Activated naive CD8-positive, alpha-beta T cell treated with anti-CD3 and anti-CD28 coated beads, Interleukin-2, amount 10 ng/mL, durations not matched to agents 7 days and 5 days (primary cell): ENCODE data around the gene AGPAT3. TPM values are rescaled to one million over a fixed set of nuclear protein-coding genes. Genes with fewer than 3 reads are reported as not detected.

Source experiments
- ATAC-seq: fragments of 150-1000 bp; cut with Tn5 transposase; one replicate; pipeline ENCODE4 v1.10.0; 2021; ENCODE audit warnings: low read depth, moderate library complexity
- POLR2A ChIA-PET: fragments of 350-600 bp; sonication (Branson Sonifier 250); formaldehyde crosslinking; loops from one replicate; lab custom pipeline; 2021; ENCODE audit warnings: antibody characterized with exemption; lab: Charles Lee
- DNase-seq: peaks from one replicate; pipeline ENCODE4 v3.0.0; 2021
- H3K27ac Mint-ChIP-seq: one replicate; pipeline ENCODE4 v1.8.0; 2022; ENCODE audit warnings: mild to moderate bottlenecking, mixed read lengths
- H3K27me3 Mint-ChIP-seq: one replicate; pipeline ENCODE4 v1.8.0; 2022; ENCODE audit warnings: mild to moderate bottlenecking, moderate library complexity, mixed read lengths
- H3K36me3 Mint-ChIP-seq: one replicate; pipeline ENCODE4 v1.8.0; 2021; ENCODE audit warnings: mild to moderate bottlenecking, mixed read lengths
- H3K4me1 Mint-ChIP-seq: one replicate; pipeline ENCODE4 v1.8.0; 2021; ENCODE audit warnings: mixed read lengths
- H3K4me3 Mint-ChIP-seq: one replicate; pipeline ENCODE4 v1.8.0; 2022; ENCODE audit warnings: mild to moderate bottlenecking, moderate library complexity, mixed read lengths
- H3K9me3 Mint-ChIP-seq: one replicate; pipeline ENCODE4 v1.8.0; 2021; ENCODE audit warnings: mixed read lengths
- total RNA-seq, 2 experiments: library from RNA; stranded (reverse); gene quantifications; one replicate each; pipeline ENCODE4 v1.2.3, GENCODE V29; 2021

The AGPAT3 gene
- total RNA-seq, 2 experiments from 2014 or later, result 75.4 to 76.3 TPM

GRCh38 chr21:43859747-43860214 is 5.2 kb upstream of the AGPAT3 start:
- Mint-ChIP-seq H3K4me1 (peaks cover 21% of the 10 kb centered on the region), H3K27me3 (no peaks in the 10 kb centered on the region), H3K9me3 (no peaks in the 10 kb centered on the region), H3K36me3 (no peaks in the 10 kb centered on the region), H3K27ac (peak overlapping the region; percentile 9), H3K4me3 (no peak overlapping the region)
- ATAC-seq (no peak), DNase-seq (no peak)
- POLR2A ChIA-PET, result no interaction called here

DNA sequence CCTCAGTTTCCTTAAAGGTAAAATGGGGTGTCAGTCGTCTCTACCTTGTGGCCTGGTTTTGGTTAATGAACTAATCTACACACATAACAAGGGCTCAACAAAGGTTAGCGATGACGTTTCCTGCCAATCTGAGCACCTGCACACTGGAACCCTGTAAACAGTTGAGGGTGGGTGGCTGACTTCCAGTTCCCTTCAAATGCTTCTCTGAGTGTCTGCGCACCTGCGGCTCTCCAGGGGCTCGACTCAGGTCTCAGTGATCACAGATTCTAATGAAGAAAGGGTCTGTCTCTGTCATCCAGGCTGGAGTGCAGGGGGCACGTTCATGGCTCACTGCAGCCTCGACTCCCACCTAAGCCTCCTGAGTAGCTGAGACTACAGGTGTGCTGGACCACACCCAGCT is 3.3 kb upstream of the AGPAT3 start:
- DNase-seq, result no peak
- Mint-ChIP-seq H3K27ac (no peak overlapping the region), H3K36me3 (no peaks in the 10 kb centered on the region), H3K27me3 (no peaks in the 10 kb centered on the region), H3K4me1 (peaks cover 11% of the 10 kb centered on the region), H3K4me3 (no peak overlapping the region), H3K9me3 (no peaks in the 10 kb centered on the region)
- no peak for ATAC-seq
- POLR2A ChIA-PET, result no interaction called here

DNA sequence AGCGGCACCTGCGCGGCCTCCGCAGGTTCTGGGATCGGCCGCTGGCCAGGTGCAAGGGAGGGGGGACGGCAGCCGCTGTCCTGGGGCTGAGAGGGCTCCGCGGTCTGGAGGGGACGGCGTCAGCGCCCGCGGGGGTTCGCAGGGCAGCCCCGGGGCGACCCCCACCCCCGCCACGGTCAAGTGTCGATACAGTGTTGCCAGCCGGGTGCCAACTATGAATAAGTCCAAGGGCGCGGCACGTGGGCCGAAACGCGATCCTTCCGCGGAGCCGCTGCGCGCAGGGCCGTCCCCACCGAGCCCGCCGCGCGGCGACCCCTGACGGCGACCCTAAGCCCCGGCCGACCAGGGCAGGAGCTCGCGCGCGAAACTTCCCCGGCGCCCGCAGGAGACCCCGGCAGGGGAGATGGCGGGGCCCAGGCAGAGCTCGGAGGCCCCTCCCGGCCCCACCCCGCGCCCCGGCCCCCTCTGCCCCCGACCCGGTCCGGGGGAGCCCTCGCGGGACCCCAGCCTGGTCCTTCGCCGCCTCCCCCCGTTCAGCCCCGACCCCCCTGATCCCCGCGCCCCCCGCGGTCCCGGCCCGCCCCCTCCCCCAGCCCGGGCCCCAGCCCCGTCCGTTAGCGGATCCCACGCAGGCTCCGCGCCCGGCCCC is 586 bp upstream of the AGPAT3 start:
- H3K27ac Mint-ChIP-seq, result no peak overlapping the region
- peaks cover 19% of the 10 kb centered on the region for H3K36me3 Mint-ChIP-seq
- DNase-seq, result peak; percentile 64
- H3K4me1 Mint-ChIP-seq, result peaks cover 37% of the 10 kb centered on the region
- H3K4me3 Mint-ChIP-seq, result peak overlapping the region; percentile 32
- ATAC-seq, result peak; percentile 17
- no peaks in the 10 kb centered on the region for H3K27me3 Mint-ChIP-seq
- POLR2A ChIA-PET, result interaction anchor here (1.0 to 1.6 kb wide), 2 partner anchors 9 to 22 kb away, joined by 3 to 8 read pairs; no protein-coding TSS in a partner anchor
- H3K9me3 Mint-ChIP-seq, result no peaks in the 10 kb centered on the region

- H3K4me1 Mint-ChIP-seq, result peaks cover 38% of the 10 kb centered on the region
- peak overlapping the region; percentile 84 for H3K27ac Mint-ChIP-seq
- ATAC-seq (peak; percentile 56), DNase-seq (peak; percentile 79)
- H3K9me3 Mint-ChIP-seq, result no peaks in the 10 kb centered on the region
- peaks cover 20% of the 10 kb centered on the region for H3K36me3 Mint-ChIP-seq
- POLR2A ChIA-PET, result interaction anchor here (0.7 to 1.3 kb wide), 3 partner anchors 13 to 224 kb away, joined by 3 to 7 read pairs (median 3); no protein-coding TSS in a partner anchor
- no peaks in the 10 kb centered on the region for H3K27me3 Mint-ChIP-seq
- peak overlapping the region; percentile 87 for H3K4me3 Mint-ChIP-seq
Observed at GRCh38 chr21:43865540-43866259, 677 bp downstream of the AGPAT3 start.

DNA sequence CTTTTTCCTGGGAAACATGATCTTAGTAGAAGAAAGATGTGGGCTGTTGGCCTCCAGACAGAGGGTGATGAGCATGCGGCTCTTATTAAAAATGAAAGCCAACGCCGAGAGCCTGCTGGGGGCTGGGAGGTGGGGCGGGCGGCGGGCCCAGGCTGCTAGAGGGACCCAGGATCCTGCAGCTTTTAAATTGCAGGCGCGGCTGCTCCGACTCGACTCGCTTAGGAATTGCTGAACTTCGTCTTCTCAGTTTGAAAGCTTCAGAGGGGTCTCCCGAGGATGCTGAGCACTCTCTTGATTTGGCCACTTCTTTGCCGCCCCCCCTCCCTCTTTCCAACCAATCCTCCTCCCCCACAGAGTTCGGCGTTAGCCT is 1.2 kb downstream of the AGPAT3 start:
- Mint-ChIP-seq H3K36me3 (peaks cover 25% of the 10 kb centered on the region), H3K4me3 (peak overlapping the region; percentile 87), H3K9me3 (no peaks in the 10 kb centered on the region), H3K27me3 (no peaks in the 10 kb centered on the region), H3K4me1 (peaks cover 41% of the 10 kb centered on the region), H3K27ac (peak overlapping the region; percentile 84)
- ATAC-seq (no peak), DNase-seq (peak; percentile 52)
- POLR2A ChIA-PET, result interaction anchor here (0.7 to 1.3 kb wide), 4 partner anchors 14 to 223 kb away, joined by 3 to 7 read pairs (median 3); no protein-coding TSS in a partner anchor

- Mint-ChIP-seq H3K27me3 (no peaks in the 10 kb centered on the region), H3K4me3 (peak overlapping the region; percentile 87), H3K9me3 (no peaks in the 10 kb centered on the region), H3K36me3 (peaks cover 28% of the 10 kb centered on the region), H3K4me1 (peaks cover 42% of the 10 kb centered on the region), H3K27ac (peak overlapping the region; percentile 84)
- ATAC-seq (peak; percentile 30), DNase-seq (peak; percentile 49)
- POLR2A ChIA-PET, result interaction anchor here (0.6 to 1.3 kb wide), 4 partner anchors 14 to 38 kb away, joined by 3 to 7 read pairs (median 4); no protein-coding TSS in a partner anchor
Observed at GRCh38 chr21:43866659-43867331, 1.8 kb downstream of the AGPAT3 start.

DNA sequence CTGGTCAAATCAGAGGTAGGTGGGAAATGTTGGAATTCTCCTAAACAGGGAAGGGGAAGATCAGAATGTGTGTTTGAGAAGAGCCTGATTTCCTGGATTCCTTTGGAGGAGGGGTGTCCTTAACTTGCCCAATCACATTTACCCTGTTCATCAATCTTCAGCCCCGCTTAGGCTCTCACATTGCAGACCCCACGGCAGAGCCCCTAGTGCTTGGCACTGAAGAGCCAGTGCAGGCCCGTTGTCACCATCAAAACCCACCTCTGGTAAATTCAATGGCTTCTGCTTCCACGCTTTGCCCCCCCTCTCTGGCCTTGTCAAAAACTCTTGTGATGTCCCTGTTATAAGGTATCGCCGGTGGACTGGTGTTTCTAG is 2.3 kb downstream of the AGPAT3 start:
- Mint-ChIP-seq H3K4me3 (peak overlapping the region; percentile 87), H3K9me3 (no peaks in the 10 kb centered on the region), H3K36me3 (peaks cover 31% of the 10 kb centered on the region), H3K4me1 (peaks cover 41% of the 10 kb centered on the region), H3K27me3 (no peaks in the 10 kb centered on the region), H3K27ac (peak overlapping the region; percentile 17)
- POLR2A ChIA-PET, result interaction anchor here (0.6 kb wide), 1 partner anchor 25 kb away, joined by 4 read pairs; no protein-coding TSS in a partner anchor
- DNase-seq (no peak), ATAC-seq (no peak)

- POLR2A ChIA-PET, result no interaction called here
- H3K4me1 Mint-ChIP-seq, result peaks cover 45% of the 10 kb centered on the region
- H3K4me3 Mint-ChIP-seq, result peak overlapping the region; percentile 87
- ATAC-seq (no peak), DNase-seq (no peak)
- H3K27me3 Mint-ChIP-seq, result no peaks in the 10 kb centered on the region
- H3K9me3 Mint-ChIP-seq, result no peaks in the 10 kb centered on the region
- H3K36me3 Mint-ChIP-seq, result peaks cover 37% of the 10 kb centered on the region
- peak overlapping the region; percentile 17 for H3K27ac Mint-ChIP-seq
Observed at GRCh38 chr21:43867948-43868347, 2.9 kb downstream of the AGPAT3 start.

DNA sequence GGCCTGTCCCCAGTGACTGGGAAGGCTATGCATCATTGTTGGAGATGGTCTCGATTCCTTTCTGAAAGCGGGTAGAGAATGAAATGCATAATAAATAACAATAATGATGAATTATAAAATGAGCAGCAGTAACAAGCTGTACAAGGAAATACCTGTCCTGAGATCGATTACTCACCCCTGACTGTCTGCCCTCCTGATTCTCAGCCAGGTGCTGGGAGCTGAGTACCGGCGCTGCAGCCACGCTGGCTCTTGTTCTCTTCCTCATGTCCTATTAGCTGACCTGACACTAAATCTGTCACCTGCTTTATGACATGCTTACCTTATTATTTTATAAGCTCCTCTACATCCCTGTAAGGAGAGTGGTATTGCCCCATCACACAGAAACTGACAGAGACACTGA is 3.4 kb downstream of the AGPAT3 start:
- DNase-seq, result no peak
- Mint-ChIP-seq H3K4me1 (peaks cover 44% of the 10 kb centered on the region), H3K4me3 (no peak overlapping the region), H3K36me3 (peaks cover 41% of the 10 kb centered on the region), H3K27me3 (no peaks in the 10 kb centered on the region), H3K27ac (no peak overlapping the region), H3K9me3 (no peaks in the 10 kb centered on the region)
- no peak for ATAC-seq
- POLR2A ChIA-PET, result no interaction called here

GRCh38 chr21:43869486-43870325 is 4.7 kb downstream of the AGPAT3 start:
- POLR2A ChIA-PET, result interaction anchor here (1.0 kb wide), 1 partner anchor 12 kb away, joined by 4 read pairs; no protein-coding TSS in a partner anchor
- peaks cover 52% of the 10 kb centered on the region for H3K36me3 Mint-ChIP-seq
- H3K4me1 Mint-ChIP-seq, result peaks cover 47% of the 10 kb centered on the region
- no peaks in the 10 kb centered on the region for H3K9me3 Mint-ChIP-seq
- ATAC-seq, result no peak
- H3K27ac Mint-ChIP-seq, result no peak overlapping the region
- H3K4me3 Mint-ChIP-seq, result no peak overlapping the region
- no peak for DNase-seq
- H3K27me3 Mint-ChIP-seq, result no peaks in the 10 kb centered on the region

GRCh38 chr21:43871487-43871886 is 6.5 kb downstream of the AGPAT3 start:
- no peak overlapping the region for H3K4me3 Mint-ChIP-seq

GRCh38 chr21:43872531-43873197 is 7.6 kb downstream of the AGPAT3 start:
- Mint-ChIP-seq H3K36me3 (peaks cover 63% of the 10 kb centered on the region), H3K27me3 (no peaks in the 10 kb centered on the region), H3K9me3 (peaks cover 2% of the 10 kb centered on the region), H3K4me1 (peaks cover 33% of the 10 kb centered on the region), H3K27ac (no peak overlapping the region), H3K4me3 (no peak overlapping the region)
- DNase-seq (no peak), ATAC-seq (no peak)
- POLR2A ChIA-PET, result no interaction called here

More at GRCh38 chr21:43871487-43871886, 6.5 kb downstream of the AGPAT3 start:
- DNase-seq (no peak), ATAC-seq (no peak)
- H3K36me3 Mint-ChIP-seq, result peaks cover 65% of the 10 kb centered on the region
- H3K9me3 Mint-ChIP-seq, result peaks cover 2% of the 10 kb centered on the region
- no peak overlapping the region for H3K27ac Mint-ChIP-seq
- POLR2A ChIA-PET, result no interaction called here
- no peaks in the 10 kb centered on the region for H3K27me3 Mint-ChIP-seq
- peaks cover 45% of the 10 kb centered on the region for H3K4me1 Mint-ChIP-seq
